Astrocyte (in vitro differentiated cells and primary cell): ENCODE results near the gene ARL8A. TPM values are rescaled to one million over a fixed set of nuclear protein-coding genes. Genes with fewer than 3 reads are reported as not detected.
"Not testable (repeated sequence)": the region's sequence is repeated elsewhere in the genome, so short reads cannot be mapped to it uniquely, and the experiment has no call there.

ENCODE experiments used
- DNase-seq: peaks from one replicate; pipeline ENCODE4 v3.0.0-alpha.2; 2010; ENCODE audit warnings: low read depth
- FAIRE-seq: peaks from 2 replicates; lab custom pipeline; 2011; peaks lifted over from hg19 to GRCh38; lab: Jason Lieb, UNC
- H2AFZ ChIP-seq: 2 replicates; pipeline ENCODE4 v1.6.0; 2012; ENCODE audit warnings: low read depth, low read length, inconsistent platforms
- H3K27ac ChIP-seq: 2 replicates; pipeline ENCODE4 v1.5.1; 2011; ENCODE audit warnings: low read depth, low read length, inconsistent platforms
- H3K27me3 ChIP-seq: 2 replicates; pipeline ENCODE4 v1.6.0; 2011; ENCODE audit warnings: low read length, inconsistent platforms; ENCODE audit not compliant: insufficient read depth
- H3K36me3 ChIP-seq: 2 replicates; pipeline ENCODE4 v1.5.1; 2011; ENCODE audit warnings: low read length, inconsistent platforms; ENCODE audit not compliant: insufficient read depth
- H3K4me1 ChIP-seq: 2 replicates; pipeline ENCODE4 v1.5.1; 2011; ENCODE audit warnings: low read length, inconsistent platforms; ENCODE audit not compliant: insufficient read depth
- H3K4me2 ChIP-seq: 2 replicates; pipeline ENCODE4 v1.6.0; 2012; ENCODE audit warnings: low read length, inconsistent platforms
- H3K4me3 ChIP-seq: 2 replicates; pipeline ENCODE4 v1.5.1; 2011; ENCODE audit warnings: low read depth, mild to moderate bottlenecking, low read length, inconsistent platforms; ENCODE audit not compliant: insufficient read depth
- H3K79me2 ChIP-seq: 2 replicates; pipeline ENCODE4 v1.6.0; 2012; ENCODE audit warnings: mild to moderate bottlenecking, low read length, inconsistent platforms; ENCODE audit not compliant: insufficient read depth
- H3K9ac ChIP-seq: 2 replicates; pipeline ENCODE4 v1.6.0; 2012; ENCODE audit warnings: mild to moderate bottlenecking, low read length, inconsistent platforms
- H3K9me3 ChIP-seq: 2 replicates; pipeline ENCODE4 v1.5.1; 2012; ENCODE audit warnings: low read depth, mild to moderate bottlenecking, low read length, inconsistent platforms; ENCODE audit not compliant: insufficient read depth
- H4K20me1 ChIP-seq: 2 replicates; pipeline ENCODE4 v1.6.0; 2012; ENCODE audit warnings: low read length, inconsistent platforms; ENCODE audit not compliant: insufficient read depth
- H3K27ac Mint-ChIP-seq: one replicate; pipeline ENCODE4 v1.8.0; 2021; ENCODE audit warnings: mild to moderate bottlenecking, mixed read lengths; ENCODE audit not compliant: unreplicated experiment
- H3K27me3 Mint-ChIP-seq: one replicate; pipeline ENCODE4 v1.8.0; 2021; ENCODE audit warnings: low read depth, mixed read lengths; ENCODE audit not compliant: unreplicated experiment
- H3K36me3 Mint-ChIP-seq: one replicate; pipeline ENCODE4 v1.8.0; 2021; ENCODE audit warnings: low read depth, mixed read lengths; ENCODE audit not compliant: unreplicated experiment
- H3K4me1 Mint-ChIP-seq: one replicate; pipeline ENCODE4 v1.8.0; 2021; ENCODE audit warnings: low read depth, mixed read lengths; ENCODE audit not compliant: unreplicated experiment
- H3K4me3 Mint-ChIP-seq: one replicate; pipeline ENCODE4 v1.8.0; 2021; ENCODE audit warnings: mild to moderate bottlenecking, moderate library complexity, mixed read lengths; ENCODE audit not compliant: unreplicated experiment
- H3K9me3 Mint-ChIP-seq: one replicate; pipeline ENCODE4 v1.8.0; 2021; ENCODE audit warnings: mild to moderate bottlenecking, mixed read lengths; ENCODE audit not compliant: unreplicated experiment
- EZH2 ChIP-seq: IDR thresholded peaks from 2 replicates; pipeline ENCODE4 v1.6.1; 2012; ENCODE audit warnings: mild to moderate bottlenecking, low read length, inconsistent platforms; ENCODE audit not compliant: insufficient read depth
- total RNA-seq: library from RNA; stranded (reverse); gene quantifications from 2 replicates; pipeline ENCODE4 v1.2.1, GENCODE V29; 2021
- TF ChIP-seq, protein P1 (sequence below): IDR thresholded peaks from 2 replicates; pipeline ENCODE4 v1.5.1; 2011; ENCODE audit warnings: low read depth, mild to moderate bottlenecking, inconsistent platforms, low read length, moderate library complexity; ENCODE audit not compliant: insufficient read depth

ARL8A gene
- total RNA-seq, 1 donor from 2014 or later = 83.0 TPM

DNA sequence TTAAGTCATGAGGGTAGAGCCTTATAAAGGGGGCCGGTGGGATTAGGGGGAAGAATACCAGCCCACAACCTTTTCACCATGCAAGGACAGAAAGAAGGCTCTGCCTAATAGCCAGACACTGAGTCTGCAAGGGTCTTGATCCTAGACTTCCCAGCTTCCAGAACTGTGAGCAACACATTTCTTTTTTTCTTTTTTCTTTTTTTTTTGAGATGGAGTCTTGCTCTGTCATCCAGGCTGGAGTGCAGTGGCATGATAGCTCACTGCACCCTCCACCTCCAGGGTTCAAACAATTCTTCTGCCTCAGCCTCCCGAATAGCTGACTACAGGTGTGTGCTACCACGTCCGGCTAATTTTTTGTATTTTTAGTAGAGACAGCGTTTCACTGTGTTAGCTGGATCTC is 1.7 kb upstream of the ARL8A start:
- H3K36me3 Mint-ChIP-seq = no peaks in the 10 kb centered on the region

GRCh38 chr1:202145744-202146140 is 1.2 kb upstream of the ARL8A start:
- H3K27ac Mint-ChIP-seq = peak overlapping the region; percentile 42
- H2AFZ ChIP-seq, H3K4me3 ChIP-seq, H3K9me3 Mint-ChIP-seq, H3K9me3 ChIP-seq, DNase-seq, H3K27me3 Mint-ChIP-seq, FAIRE-seq, H3K4me2 ChIP-seq, H3K27me3 ChIP-seq, H3K36me3 Mint-ChIP-seq, H3K27ac ChIP-seq, H3K36me3 ChIP-seq, H3K9ac ChIP-seq: not testable (repeated sequence)
- H3K4me1 Mint-ChIP-seq = peaks cover 10% of the 10 kb centered on the region
- H3K4me3 Mint-ChIP-seq = peak overlapping the region; percentile 84
- peaks cover 45% of the 10 kb centered on the region for H3K79me2 ChIP-seq
- peaks cover 30% of the 10 kb centered on the region for H4K20me1 ChIP-seq
- H3K4me1 ChIP-seq = peaks cover 20% of the 10 kb centered on the region

More for the DNA sequence above, 1.7 kb upstream of the ARL8A start:
- H3K27me3 ChIP-seq = no peaks in the 10 kb centered on the region
- H3K4me3 ChIP-seq = no peak overlapping the region
- TF ChIP-seq, protein P1, sequence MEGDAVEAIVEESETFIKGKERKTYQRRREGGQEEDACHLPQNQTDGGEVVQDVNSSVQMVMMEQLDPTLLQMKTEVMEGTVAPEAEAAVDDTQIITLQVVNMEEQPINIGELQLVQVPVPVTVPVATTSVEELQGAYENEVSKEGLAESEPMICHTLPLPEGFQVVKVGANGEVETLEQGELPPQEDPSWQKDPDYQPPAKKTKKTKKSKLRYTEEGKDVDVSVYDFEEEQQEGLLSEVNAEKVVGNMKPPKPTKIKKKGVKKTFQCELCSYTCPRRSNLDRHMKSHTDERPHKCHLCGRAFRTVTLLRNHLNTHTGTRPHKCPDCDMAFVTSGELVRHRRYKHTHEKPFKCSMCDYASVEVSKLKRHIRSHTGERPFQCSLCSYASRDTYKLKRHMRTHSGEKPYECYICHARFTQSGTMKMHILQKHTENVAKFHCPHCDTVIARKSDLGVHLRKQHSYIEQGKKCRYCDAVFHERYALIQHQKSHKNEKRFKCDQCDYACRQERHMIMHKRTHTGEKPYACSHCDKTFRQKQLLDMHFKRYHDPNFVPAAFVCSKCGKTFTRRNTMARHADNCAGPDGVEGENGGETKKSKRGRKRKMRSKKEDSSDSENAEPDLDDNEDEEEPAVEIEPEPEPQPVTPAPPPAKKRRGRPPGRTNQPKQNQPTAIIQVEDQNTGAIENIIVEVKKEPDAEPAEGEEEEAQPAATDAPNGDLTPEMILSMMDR = no peak
- no peak for TF ChIP-seq EZH2
- DNase-seq (no peak), FAIRE-seq (no peak)
- H3K4me2 ChIP-seq = no peak overlapping the region
- no peak overlapping the region for H3K27ac ChIP-seq
- no peaks in the 10 kb centered on the region for H3K9me3 ChIP-seq
- peaks cover 3% of the 10 kb centered on the region for H3K9me3 Mint-ChIP-seq
- no peak overlapping the region for H3K27ac Mint-ChIP-seq
- H3K36me3 ChIP-seq = no peaks in the 10 kb centered on the region
- H3K9ac ChIP-seq = no peak overlapping the region
- H3K4me1 ChIP-seq = peaks cover 20% of the 10 kb centered on the region
- no peak overlapping the region for H3K4me3 Mint-ChIP-seq
- no peak overlapping the region for H2AFZ ChIP-seq
- peaks cover 2% of the 10 kb centered on the region for H3K27me3 Mint-ChIP-seq
- H3K4me1 Mint-ChIP-seq = peaks cover 10% of the 10 kb centered on the region
- peaks cover 25% of the 10 kb centered on the region for H4K20me1 ChIP-seq
- H3K79me2 ChIP-seq = peaks cover 40% of the 10 kb centered on the region

DNA sequence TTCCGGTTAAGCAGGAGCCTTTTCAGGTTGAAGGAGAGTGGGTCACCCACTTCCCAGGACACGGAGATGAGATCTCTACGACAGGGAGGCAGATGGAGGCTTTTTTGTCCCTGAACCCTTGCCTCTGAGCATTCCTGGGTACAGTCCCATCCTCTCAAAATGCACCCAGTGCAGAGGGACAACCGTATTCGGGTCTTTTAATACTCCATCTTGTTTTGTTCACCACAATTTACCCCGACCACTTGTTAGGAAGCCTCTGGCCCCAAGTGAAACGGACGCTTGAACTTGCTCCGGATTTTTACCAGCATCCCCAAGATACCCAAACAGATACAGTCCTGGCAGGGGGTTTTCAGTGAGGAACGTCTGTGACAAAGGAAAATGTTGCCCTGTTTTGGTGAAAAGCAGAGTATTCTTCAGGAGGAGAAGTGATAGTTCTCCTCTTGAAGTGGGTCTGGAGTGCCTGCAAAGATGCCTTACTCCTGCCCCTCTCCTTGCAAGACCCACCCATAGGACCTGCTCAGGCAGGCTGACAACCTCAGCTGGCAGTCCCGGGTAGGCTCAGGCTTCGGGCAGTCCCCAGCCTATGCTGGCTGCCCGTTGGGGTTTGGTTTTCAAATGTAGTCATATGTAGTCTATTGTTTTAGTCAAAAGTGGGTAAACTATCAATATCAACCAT is 669 bp upstream of the ARL8A start:
- TF ChIP-seq, protein P1 = no peak
- TF ChIP-seq EZH2 = no peak
- no peaks in the 10 kb centered on the region for H3K27me3 Mint-ChIP-seq
- H3K27me3 ChIP-seq = no peaks in the 10 kb centered on the region
- no peaks in the 10 kb centered on the region for H3K36me3 Mint-ChIP-seq
- H3K36me3 ChIP-seq = no peaks in the 10 kb centered on the region
- DNase-seq = no peak
- peak overlapping the region; percentile 73 for H2AFZ ChIP-seq
- H3K4me1 ChIP-seq = peaks cover 20% of the 10 kb centered on the region
- peak overlapping the region; percentile 98 for H3K4me2 ChIP-seq
- FAIRE-seq = no peak
- H3K9me3 Mint-ChIP-seq = no peaks in the 10 kb centered on the region
- peak overlapping the region; percentile 58 for H3K27ac Mint-ChIP-seq
- peak overlapping the region; percentile 96 for H3K9ac ChIP-seq
- H3K9me3 ChIP-seq = no peaks in the 10 kb centered on the region
- H3K4me1 Mint-ChIP-seq = peaks cover 10% of the 10 kb centered on the region
- H4K20me1 ChIP-seq = peaks cover 35% of the 10 kb centered on the region
- H3K27ac ChIP-seq = peak overlapping the region; percentile 50
- H3K4me3 Mint-ChIP-seq = peak overlapping the region; percentile 84
- H3K79me2 ChIP-seq = peaks cover 50% of the 10 kb centered on the region
- H3K4me3 ChIP-seq = peak overlapping the region; percentile 88
